Stimulated activated naive B cell treated with anti-CD40 and anti-IgM and Interleukin-4, amounts not matched to agents 10 μg/mL and 1 μg/mL and 100 μg/mL, for 72 hours (primary cell): Measurements from ENCODE around the gene LRRC75A.

Experiments
- ATAC-seq, 2 donors: fragments of 150-1000 bp; cut with Tn5 transposase; replicated peaks; 2 replicates each; pipeline ENCODE4 v1.10.0; 2021; ENCODE audit warnings: moderate library complexity in 1 of 2
- DNase-seq: peaks from one replicate; pipeline ENCODE4 v3.0.0; 2021
- H3K27ac Mint-ChIP-seq: one replicate; pipeline ENCODE4 v1.8.0; 2022; ENCODE audit warnings: mild to moderate bottlenecking, mixed read lengths
- H3K27me3 Mint-ChIP-seq, 2 donors: one replicate each; pipeline ENCODE4 v1.8.0; 2022; ENCODE audit warnings: mixed read lengths in 2 of 2
- H3K36me3 Mint-ChIP-seq, 2 donors: one replicate each; pipeline ENCODE4 v1.8.0; 2022; ENCODE audit warnings: mixed read lengths in 2 of 2, mild to moderate bottlenecking in 1 of 2
- H3K4me1 Mint-ChIP-seq, 2 donors: one replicate each; pipeline ENCODE4 v1.8.0; 2022; ENCODE audit warnings: mixed read lengths in 2 of 2, mild to moderate bottlenecking in 1 of 2
- H3K4me3 Mint-ChIP-seq, 2 donors: one replicate each; pipeline ENCODE4 v1.8.0; 2022; ENCODE audit warnings: mild to moderate bottlenecking in 2 of 2, mixed read lengths in 2 of 2, moderate library complexity in 1 of 2
- H3K9me3 Mint-ChIP-seq, 2 donors: one replicate each; pipeline ENCODE4 v1.8.0; 2022; ENCODE audit warnings: mixed read lengths in 2 of 2, mild to moderate bottlenecking in 1 of 2

LRRC75A gene

DNA sequence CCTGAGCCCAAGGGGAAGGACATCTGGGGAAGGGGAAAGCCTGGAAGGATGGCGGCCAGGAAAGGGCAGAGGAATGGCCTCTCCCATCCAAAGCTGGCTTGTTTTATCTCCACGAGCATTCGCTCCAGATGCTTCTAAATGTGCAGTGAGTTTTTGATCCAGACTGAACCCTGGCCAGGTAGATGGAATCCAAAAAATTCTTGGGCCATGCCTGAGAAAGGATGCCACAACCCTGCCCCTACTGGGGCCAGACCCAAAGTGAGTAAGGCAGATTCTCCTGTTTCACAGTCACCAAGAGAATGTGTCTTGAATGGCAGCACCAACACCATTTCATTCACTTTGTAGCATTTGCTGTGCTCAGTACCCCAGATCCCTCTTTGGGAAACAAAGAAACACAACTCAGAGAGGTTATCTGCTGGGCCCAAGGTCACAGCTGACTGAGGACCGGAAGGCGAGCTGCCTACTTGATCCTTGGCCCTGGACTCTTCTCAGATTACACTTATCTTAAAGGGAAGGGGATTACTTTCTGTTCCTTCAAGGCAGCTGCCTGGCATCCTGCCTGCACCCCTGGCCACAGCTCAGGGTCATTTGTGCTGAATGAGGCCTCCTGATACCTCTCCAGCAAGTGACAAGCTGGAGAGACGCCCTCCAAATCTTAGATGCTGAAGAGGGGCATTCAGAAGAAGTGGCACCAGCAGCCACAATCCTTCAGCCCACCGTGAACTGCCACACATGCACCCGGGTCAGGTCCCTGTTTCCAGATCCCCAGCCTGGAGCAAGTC lies 3.6 kb downstream of the LRRC75A start:
- Mint-ChIP-seq H3K27me3 (peaks cover 21 to 47% of the 10 kb centered on the region in 2 donors), H3K4me3 (no peak overlapping the region), H3K4me1 (peaks cover 6 to 11% of the 10 kb centered on the region in 2 donors), H3K27ac (peak overlapping the region; percentile 6), H3K9me3 (no peaks in the 10 kb centered on the region), H3K36me3 (no peaks in the 10 kb centered on the region)
- ATAC-seq (no peak), DNase-seq (no peak)

DNA sequence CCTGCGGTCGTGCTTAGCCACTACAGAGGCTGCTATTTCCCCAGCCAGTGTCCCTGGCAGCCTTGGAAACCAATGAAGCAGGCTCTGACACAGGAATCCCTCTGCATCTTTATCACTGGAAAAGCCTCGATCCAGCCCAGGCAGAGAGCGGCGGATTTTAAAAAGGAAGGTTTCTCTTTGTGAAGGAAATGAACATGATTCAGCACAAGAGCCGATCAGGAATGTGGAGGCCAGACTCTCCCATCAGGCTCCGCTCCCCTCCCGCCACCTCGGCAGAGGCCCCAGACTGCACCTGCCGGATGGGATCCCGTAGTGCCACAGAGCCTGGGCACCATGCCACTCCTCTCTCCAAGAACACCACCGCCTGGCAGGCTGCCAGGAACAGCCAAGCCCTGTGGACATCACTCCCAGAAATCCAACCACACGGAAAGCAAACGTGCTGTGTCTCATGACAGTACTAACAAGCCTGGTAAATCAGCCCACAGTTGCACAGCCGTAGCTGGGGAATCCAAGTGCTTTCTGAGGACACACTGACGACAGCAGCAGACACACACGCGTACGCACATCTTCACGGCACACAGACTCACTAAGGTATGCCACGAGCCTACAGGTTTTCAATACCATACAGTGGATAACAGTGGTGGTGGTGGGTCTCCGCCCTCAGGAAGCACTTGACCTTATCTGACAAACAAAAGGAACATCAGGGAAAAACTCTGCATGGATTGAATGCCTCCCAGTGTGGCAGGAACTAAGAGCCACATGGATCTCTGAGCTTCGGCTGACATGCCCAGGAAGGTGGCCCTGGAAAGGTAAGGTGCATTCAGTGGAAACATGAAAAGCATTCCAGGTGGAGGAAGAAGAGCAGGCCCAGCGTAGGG lies 5.4 kb downstream of the LRRC75A start:
- H3K36me3 Mint-ChIP-seq, result no peaks in the 10 kb centered on the region
- no peak overlapping the region for H3K27ac Mint-ChIP-seq
- peaks cover 21 to 36% of the 10 kb centered on the region in 2 donors for H3K27me3 Mint-ChIP-seq
- DNase-seq (no peak), ATAC-seq (no peak)
- H3K9me3 Mint-ChIP-seq, result no peaks in the 10 kb centered on the region
- peaks cover 6 to 9% of the 10 kb centered on the region in 2 donors for H3K4me1 Mint-ChIP-seq
- no peak overlapping the region for H3K4me3 Mint-ChIP-seq

DNA sequence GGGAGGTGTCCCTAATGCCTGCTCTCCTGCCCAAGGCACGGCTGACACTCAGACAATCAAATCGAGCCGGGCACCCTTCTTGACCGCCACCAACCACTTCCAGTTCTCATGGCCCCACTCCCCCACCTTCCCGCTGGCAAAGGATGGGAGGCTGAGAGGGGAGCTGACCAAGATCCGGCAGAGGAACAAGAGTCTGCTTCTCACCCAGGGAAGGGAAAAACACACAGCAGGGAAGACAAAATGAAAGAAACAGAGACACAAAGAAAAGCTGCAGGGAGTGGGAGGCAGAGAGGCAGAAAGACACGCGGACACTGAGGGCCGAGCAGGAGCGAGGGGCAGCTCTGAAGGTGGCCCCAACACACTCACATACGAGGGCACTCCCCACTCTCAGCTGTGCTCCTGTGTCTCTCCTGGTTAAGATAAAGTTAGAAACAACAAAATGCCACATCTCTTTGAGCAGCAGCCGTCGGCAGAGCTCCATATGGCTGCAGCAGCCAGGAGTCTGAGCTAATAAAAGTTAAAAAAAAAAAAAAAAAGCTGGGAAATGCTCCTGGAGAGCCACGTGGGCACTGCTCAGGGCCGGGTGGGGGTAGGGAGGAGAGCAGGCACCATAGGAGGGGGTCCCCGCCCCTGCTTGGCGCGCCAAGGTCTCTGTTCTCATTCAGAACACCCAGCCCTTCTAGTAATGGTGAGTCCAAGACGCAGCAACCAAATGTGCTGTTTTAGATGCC lies 7.4 kb downstream of the LRRC75A start:
- Mint-ChIP-seq H3K27me3 (peaks cover 15 to 21% of the 10 kb centered on the region in 2 donors), H3K27ac (no peak overlapping the region), H3K36me3 (no peaks in the 10 kb centered on the region), H3K9me3 (no peaks in the 10 kb centered on the region), H3K4me3 (no peak overlapping the region), H3K4me1 (peaks cover 0 to 1% of the 10 kb centered on the region in 2 donors)
- ATAC-seq (no peak), DNase-seq (no peak)

DNA sequence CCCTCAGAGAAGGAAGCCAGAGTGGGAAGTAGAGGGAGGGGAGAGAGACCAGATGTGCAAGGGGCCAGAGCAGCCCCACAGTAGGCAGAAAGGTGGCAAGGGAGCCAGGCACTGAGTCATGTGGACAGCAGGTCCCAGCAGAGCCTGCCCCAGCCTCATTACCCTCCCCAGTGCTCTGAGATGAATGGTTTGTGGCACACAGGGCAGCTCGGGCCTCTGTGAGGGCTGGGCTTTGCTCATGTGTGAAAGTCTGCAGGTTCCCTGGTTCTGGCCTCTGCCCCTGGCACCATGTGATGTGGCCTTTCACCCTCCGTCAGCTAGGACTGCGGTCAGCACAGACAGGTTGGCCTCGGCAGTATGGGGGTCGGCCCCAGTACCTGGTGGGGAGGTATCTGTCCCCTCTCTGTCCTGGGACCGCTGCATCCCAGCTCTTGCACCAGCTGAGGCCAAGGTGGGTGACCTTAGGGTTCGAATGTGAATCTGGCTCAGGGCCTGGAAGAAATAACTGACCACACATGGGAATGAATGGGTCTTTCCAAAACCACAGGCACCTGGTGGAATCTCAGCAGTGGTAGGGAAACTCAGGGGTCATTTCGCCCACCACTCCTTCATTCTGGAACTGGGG lies 8.9 kb downstream of the LRRC75A start:
- H3K4me1 Mint-ChIP-seq, result peaks cover 0 to 1% of the 10 kb centered on the region in 2 donors
- ATAC-seq (no peak), DNase-seq (no peak)
- H3K27me3 Mint-ChIP-seq, result peaks cover 11 to 15% of the 10 kb centered on the region in 2 donors
- no peak overlapping the region for H3K4me3 Mint-ChIP-seq
- H3K9me3 Mint-ChIP-seq, result no peaks in the 10 kb centered on the region
- no peaks in the 10 kb centered on the region for H3K36me3 Mint-ChIP-seq
- H3K27ac Mint-ChIP-seq, result no peak overlapping the region

DNA sequence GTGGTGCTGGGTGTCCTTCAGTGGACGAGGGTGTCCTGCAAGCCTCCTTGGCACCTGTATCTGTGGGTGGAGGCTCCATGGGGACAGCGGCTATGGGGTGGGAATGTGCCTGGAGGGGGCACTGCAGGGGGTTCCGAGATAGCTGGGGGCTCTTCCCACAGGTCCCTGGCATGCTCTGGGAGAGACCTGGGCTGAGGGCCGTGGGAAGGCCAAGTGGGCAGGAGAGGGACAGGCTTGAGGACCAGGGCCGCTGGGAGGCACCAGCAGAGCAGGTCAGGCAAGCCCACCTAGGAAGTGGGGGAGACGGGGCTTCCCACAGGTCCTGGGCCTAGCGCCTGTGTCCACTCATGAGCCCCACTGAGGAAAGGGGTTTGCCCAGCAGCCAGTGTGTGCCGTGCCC lies 9.7 kb downstream of the LRRC75A start:
- Mint-ChIP-seq H3K27ac (no peak overlapping the region), H3K27me3 (peaks cover 11 to 15% of the 10 kb centered on the region in 2 donors), H3K9me3 (no peaks in the 10 kb centered on the region), H3K4me1 (peaks cover 0 to 1% of the 10 kb centered on the region in 2 donors), H3K36me3 (no peaks in the 10 kb centered on the region), H3K4me3 (no peak overlapping the region)
- ATAC-seq (no peak), DNase-seq (no peak)

DNA sequence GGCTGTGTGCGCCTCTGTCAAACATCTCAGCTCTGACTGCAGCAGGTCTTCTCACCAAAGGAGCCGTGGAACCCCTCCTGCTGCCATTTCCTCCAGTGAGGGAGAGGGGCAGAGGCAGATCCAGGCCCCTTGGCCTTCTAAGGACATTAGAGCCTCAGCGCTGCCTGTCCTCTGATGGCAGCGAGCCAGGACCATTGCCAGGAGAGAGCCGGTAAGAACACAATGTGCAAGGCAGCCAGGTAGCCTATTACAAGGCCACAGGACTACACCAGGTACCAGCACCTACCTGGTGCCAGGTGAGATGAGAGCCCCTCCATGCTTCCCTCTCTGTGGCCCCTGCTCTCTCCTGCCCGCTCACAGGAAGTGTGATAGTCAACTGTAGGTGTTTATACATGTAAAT lies 11.0 kb downstream of the LRRC75A start:
- ATAC-seq (no peak), DNase-seq (no peak)
- no peak overlapping the region for H3K4me3 Mint-ChIP-seq
- peaks cover 0 to 1% of the 10 kb centered on the region in 2 donors for H3K4me1 Mint-ChIP-seq
- no peaks in the 10 kb centered on the region for H3K36me3 Mint-ChIP-seq
- no peaks in the 10 kb centered on the region for H3K9me3 Mint-ChIP-seq
- no peak overlapping the region for H3K27ac Mint-ChIP-seq
- H3K27me3 Mint-ChIP-seq, result peaks cover 6 to 7% of the 10 kb centered on the region in 2 donors

DNA sequence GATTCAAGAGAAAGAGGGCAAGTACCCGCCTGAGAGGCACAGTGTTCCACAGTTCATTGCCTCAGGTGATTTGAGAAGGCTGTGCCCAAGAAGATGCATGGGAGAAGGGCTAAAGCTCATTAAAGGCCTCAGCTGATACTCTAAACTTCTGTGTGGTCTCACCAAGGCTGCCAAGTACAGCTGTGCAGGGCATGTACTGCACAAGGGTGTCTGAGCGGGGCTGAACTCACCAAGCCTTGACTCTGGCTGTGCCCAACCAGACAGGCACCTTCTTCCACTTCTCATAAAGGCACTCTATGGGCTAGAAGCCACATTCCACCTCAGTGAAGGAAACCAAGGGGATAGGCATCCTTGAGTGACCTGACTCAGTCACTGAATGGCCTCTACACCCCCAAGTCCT lies 12.7 kb downstream of the LRRC75A start:
- ATAC-seq, result no peak

DNA sequence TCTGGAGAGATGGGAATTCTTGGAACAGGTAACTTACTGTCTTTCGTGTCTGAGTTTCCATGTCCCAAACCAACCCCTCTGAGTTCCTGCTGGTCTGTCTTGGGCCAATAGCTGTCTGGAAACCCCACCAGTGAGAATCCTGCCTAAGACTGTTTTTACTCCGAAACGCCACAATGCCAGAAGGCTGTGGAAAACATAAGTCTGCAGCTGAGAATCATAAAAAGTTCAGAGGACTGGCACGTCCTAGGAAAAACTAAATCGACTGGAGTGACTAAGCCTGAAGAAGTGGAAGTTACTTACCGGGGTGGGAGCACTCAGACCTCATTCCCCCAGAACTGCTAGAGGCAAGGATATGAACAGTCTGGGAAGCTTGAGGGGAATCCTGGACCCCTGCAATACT lies 13.3 kb downstream of the LRRC75A start:
- no peaks in the 10 kb centered on the region for H3K4me1 Mint-ChIP-seq
- no peaks in the 10 kb centered on the region for H3K36me3 Mint-ChIP-seq
- ATAC-seq (no peak), DNase-seq (no peak)
- no peak overlapping the region for H3K4me3 Mint-ChIP-seq
- H3K27ac Mint-ChIP-seq, result no peak overlapping the region
- H3K27me3 Mint-ChIP-seq, result no peaks in the 10 kb centered on the region
- H3K9me3 Mint-ChIP-seq, result no peaks in the 10 kb centered on the region

More for the DNA sequence above, 12.7 kb downstream of the LRRC75A start:
- Mint-ChIP-seq H3K4me3 (no peak overlapping the region), H3K27ac (no peak overlapping the region), H3K4me1 (no peaks in the 10 kb centered on the region), H3K36me3 (no peaks in the 10 kb centered on the region), H3K9me3 (no peaks in the 10 kb centered on the region), H3K27me3 (peaks cover 1% of the 10 kb centered on the region in 2 donors)
- DNase-seq, result no peak

DNA sequence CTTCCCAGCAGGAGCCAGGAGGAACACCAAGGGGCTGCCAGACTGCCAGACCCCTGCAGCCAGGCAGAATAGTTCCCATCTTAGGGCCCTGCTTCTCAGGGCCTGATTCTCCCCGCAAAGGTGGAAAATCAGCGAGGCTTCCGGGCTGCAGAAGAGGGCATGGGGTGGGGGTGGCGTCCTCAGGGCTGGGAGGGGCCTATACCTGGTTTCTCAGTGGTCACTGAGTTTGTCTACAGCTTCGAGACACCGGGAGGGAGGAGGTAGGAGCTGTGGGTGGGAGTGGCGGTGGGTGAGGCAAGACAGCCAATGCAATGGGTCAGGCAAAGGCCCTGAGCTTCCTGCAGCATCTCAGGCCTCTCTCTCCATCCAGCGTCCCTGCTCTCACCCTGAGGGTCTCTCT lies 14.3 kb downstream of the LRRC75A start:
- no peaks in the 10 kb centered on the region for H3K36me3 Mint-ChIP-seq
- DNase-seq (no peak), ATAC-seq (no peak)
- H3K27me3 Mint-ChIP-seq, result no peaks in the 10 kb centered on the region
- H3K27ac Mint-ChIP-seq, result no peak overlapping the region
- no peaks in the 10 kb centered on the region for H3K9me3 Mint-ChIP-seq
- no peaks in the 10 kb centered on the region for H3K4me1 Mint-ChIP-seq
- H3K4me3 Mint-ChIP-seq, result no peak overlapping the region

DNA sequence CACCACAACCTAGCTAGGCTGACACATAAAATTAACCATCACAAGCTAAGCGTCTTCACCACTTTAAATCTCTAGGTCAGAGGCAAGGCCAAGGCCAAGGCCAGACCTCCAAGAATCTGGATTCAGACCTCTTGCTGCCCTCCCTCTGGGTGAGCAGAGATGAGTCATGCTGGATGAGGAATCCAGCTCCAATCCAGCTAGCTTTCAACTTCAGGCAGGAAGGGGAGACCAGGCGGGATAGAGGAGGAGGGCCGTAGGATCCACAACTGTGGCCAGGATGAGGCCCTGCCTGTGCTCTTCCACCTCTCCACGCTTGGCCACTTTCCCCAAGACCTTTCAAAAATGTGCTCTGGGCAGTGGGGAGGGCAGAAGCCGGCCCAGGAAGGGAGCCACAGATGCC lies 14.7 kb downstream of the LRRC75A start:
- no peak for DNase-seq
- Mint-ChIP-seq H3K27ac (no peak overlapping the region), H3K4me3 (no peak overlapping the region), H3K36me3 (peaks cover 0 to under 1% of the 10 kb centered on the region in 2 donors), H3K9me3 (no peaks in the 10 kb centered on the region), H3K27me3 (no peaks in the 10 kb centered on the region), H3K4me1 (no peaks in the 10 kb centered on the region)
- ATAC-seq, result no peak

DNA sequence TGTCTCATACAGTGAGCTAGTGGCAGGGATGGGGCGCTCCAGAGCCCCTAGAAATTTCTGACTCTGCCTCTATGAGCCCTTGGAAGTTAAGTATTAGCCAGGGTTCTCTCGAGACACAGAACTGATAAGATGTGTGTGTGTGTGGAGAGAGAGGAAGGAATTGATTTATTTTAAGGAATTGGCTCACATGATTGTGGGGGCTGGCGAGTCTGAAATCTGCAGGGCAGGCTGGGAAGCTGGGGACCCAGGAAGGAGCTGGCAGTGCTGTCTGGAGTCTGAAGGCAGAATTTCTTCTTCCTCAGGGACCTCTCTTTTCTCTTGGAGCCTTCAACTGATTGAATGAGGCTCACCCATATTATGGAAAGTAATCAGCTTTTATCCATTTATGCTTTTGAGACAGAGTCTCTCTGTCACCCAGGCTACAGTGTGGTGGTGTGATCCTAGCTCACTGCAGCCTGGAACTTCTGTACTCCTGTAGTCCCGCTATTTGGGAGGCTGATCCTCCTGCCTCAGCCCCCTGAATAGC lies 16.8 kb downstream of the LRRC75A start:
- no peaks in the 10 kb centered on the region for H3K27me3 Mint-ChIP-seq
- H3K9me3 Mint-ChIP-seq, result no peaks in the 10 kb centered on the region
- H3K27ac Mint-ChIP-seq, result no peak overlapping the region
- DNase-seq (no peak), ATAC-seq (no peak)
- no peak overlapping the region for H3K4me3 Mint-ChIP-seq
- peaks cover 5 to 18% of the 10 kb centered on the region in 2 donors for H3K36me3 Mint-ChIP-seq
- peaks cover 0 to 4% of the 10 kb centered on the region in 2 donors for H3K4me1 Mint-ChIP-seq

DNA sequence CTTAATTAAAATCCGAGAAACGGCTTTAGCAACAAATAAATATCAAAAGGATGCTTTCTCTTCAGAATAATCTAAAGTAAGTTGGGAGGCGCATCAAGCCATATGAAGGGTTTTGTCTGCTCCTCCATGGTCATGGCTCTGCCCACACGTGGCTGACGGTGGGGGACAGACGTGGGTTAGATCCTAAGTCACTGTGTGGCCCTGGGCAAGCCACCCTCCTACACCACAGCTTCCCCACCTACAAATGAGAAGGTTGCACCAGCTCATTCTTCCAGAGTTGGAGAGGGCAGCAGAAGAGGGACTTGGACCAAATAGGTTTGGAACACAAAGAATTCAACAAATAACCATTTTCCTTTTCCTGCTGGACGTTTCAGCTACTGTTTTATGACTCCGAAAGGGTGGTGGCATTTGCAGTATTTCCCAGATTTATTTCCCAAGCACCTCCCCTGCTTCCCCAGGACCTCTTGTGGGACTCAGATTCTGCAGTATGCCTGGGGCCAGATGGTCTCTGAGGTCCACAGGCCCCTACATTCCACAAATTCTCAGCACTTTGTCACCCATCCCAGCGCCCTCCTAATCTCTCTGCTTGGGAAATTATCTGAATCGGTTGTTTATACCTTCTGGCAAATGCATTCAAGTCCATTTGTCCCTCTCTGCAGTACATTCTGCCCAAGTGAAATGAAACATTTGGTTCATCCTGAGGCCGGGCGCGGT lies 17.8 kb downstream of the LRRC75A start:
- no peak for DNase-seq
- H3K4me3 Mint-ChIP-seq, result no peak overlapping the region
- no peak overlapping the region for H3K27ac Mint-ChIP-seq
- H3K9me3 Mint-ChIP-seq, result no peaks in the 10 kb centered on the region
- no peaks in the 10 kb centered on the region for H3K27me3 Mint-ChIP-seq
- peaks cover 0 to 4% of the 10 kb centered on the region in 2 donors for H3K4me1 Mint-ChIP-seq
- ATAC-seq, result no peak
- peaks cover 5 to 18% of the 10 kb centered on the region in 2 donors for H3K36me3 Mint-ChIP-seq
